Smooth muscle cell (in vitro differentiated cells): ENCODE data around the gene MTA3. TPM values are rescaled to one million over a fixed set of nuclear protein-coding genes. Genes with fewer than 3 reads are reported as not detected.

Experiments used
- DNase-seq: peaks from one replicate; lab custom pipeline; 2025; ENCODE audit not compliant: unreplicated experiment; lab: John Stamatoyannopoulos, UW
- H2AFZ ChIP-seq: fragments of 200-600 bp; sonication (generic); 2 replicates; pipeline ENCODE4 v1.6.0; 2016; ENCODE audit warnings: antibody characterized with exemption, low read depth, mild to moderate bottlenecking
- H3F3A ChIP-seq: fragments of 200-600 bp; sonication (generic); 2 replicates; pipeline ENCODE4 v1.6.0; 2017; ENCODE audit warnings: antibody characterized with exemption, low read depth
- H3K27ac ChIP-seq: fragments of 200-600 bp; sonication (generic); 2 replicates; pipeline ENCODE4 v1.5.1; 2016; ENCODE audit warnings: low read depth, mild to moderate bottlenecking
- H3K27me3 ChIP-seq: fragments of 200-600 bp; sonication (generic); 2 replicates; pipeline ENCODE4 v1.6.1; 2016; ENCODE audit warnings: low read depth, mild to moderate bottlenecking
- H3K36me3 ChIP-seq: fragments of 200-600 bp; sonication (generic); 2 replicates; pipeline ENCODE4 v1.5.1; 2016; ENCODE audit warnings: low read depth
- H3K4me1 ChIP-seq: fragments of 200-600 bp; sonication (generic); 2 replicates; pipeline ENCODE4 v1.5.1; 2016; ENCODE audit warnings: low read depth
- H3K4me2 ChIP-seq: fragments of 200-600 bp; sonication (generic); 2 replicates; pipeline ENCODE4 v1.6.0; 2016; ENCODE audit warnings: mild to moderate bottlenecking
- H3K4me3 ChIP-seq: fragments of 200-600 bp; sonication (generic); 2 replicates; pipeline ENCODE4 v1.5.1; 2016; ENCODE audit warnings: mild to moderate bottlenecking
- H3K79me2 ChIP-seq: fragments of 200-600 bp; sonication (generic); 2 replicates; pipeline ENCODE4 v1.6.0; 2016; ENCODE audit warnings: low read depth, mild to moderate bottlenecking
- H3K9ac ChIP-seq: fragments of 200-600 bp; sonication (generic); 2 replicates; pipeline ENCODE4 v1.6.0; 2016; ENCODE audit warnings: low read depth
- H3K9me3 ChIP-seq: fragments of 200-600 bp; sonication (generic); replicated peaks from 2 replicates; pipeline ENCODE4 v1.5.1; 2016; ENCODE audit warnings: low read depth
- H4K20me1 ChIP-seq: fragments of 200-600 bp; sonication (generic); 2 replicates; pipeline ENCODE4 v1.6.0; 2016; ENCODE audit warnings: low read depth
- WGBS: methylation state at CpG from one replicate; pipeline ENCODE4 v1.1.7; 2016; ENCODE audit warnings: low lambda C conversion rate; 5-methylcytosine and 5-hydroxymethylcytosine counted together
- polyA plus RNA-seq: library from polyadenylated mRNA; unstranded; fragments of >200 nt; fragmentation: Nextera tagmentation; extraction: Ambion mirVana; gene quantifications from 2 replicates; pipeline ENCODE4 v1.2.1, GENCODE V29; 2016
- total RNA-seq: library from RNA; depleted of rRNA; stranded (reverse); fragments of >200 nt; gene quantifications from 2 replicates; pipeline ENCODE4 v1.2.3, GENCODE V29; 2014
- TF ChIP-seq, protein P1 (sequence below): fragments of 200-600 bp; sonication (generic); IDR thresholded peaks from 2 replicates; pipeline ENCODE4 v1.5.1; 2017; ENCODE audit warnings: borderline replicate concordance, mild to moderate bottlenecking, antibody characterized with exemption; ENCODE audit not compliant: insufficient read depth, poor library complexity, severe bottlenecking

Gene MTA3
- total and polyA plus RNA-seq, 2 experiments from 2014 or later: 27.5 to 29.8 TPM

DNA sequence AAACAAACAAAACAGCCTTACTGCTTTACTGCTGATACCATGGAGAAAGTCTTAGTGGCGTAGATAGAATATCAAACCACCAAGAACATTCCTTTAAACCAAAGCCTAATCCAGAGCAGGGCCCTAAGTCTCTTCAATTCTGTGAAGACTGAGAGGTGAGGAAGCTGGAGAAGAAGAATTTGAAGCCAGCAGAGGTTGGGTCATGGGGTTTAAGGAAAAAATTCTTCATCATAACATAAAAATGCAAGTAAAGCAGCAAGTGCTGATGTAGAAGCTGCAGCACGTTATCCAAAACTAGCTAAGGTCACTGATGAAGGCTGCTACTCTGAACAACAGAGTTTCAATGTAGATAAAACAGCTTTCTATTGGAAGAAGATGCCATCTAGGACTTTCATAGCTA is 77.1 kb downstream of the MTA3 start:
- WGBS: 88% methylated on average over 2 of the region's 2 CpGs
- Histone ChIP-seq H3K4me3 (no peak overlapping the region), H3K4me1 (no peaks in the 10 kb centered on the region), H3K9ac (no peak overlapping the region), H3K79me2 (no peaks in the 10 kb centered on the region), H3K27me3 (no peaks in the 10 kb centered on the region), H2AFZ (no peak overlapping the region), H4K20me1 (peaks cover 8% of the 10 kb centered on the region), H3K36me3 (peaks cover 12% of the 10 kb centered on the region), H3K4me2 (no peak overlapping the region), H3K9me3 (no peaks in the 10 kb centered on the region), H3F3A (no peaks in the 10 kb centered on the region), H3K27ac (no peak overlapping the region)
- TF ChIP-seq, protein P1, sequence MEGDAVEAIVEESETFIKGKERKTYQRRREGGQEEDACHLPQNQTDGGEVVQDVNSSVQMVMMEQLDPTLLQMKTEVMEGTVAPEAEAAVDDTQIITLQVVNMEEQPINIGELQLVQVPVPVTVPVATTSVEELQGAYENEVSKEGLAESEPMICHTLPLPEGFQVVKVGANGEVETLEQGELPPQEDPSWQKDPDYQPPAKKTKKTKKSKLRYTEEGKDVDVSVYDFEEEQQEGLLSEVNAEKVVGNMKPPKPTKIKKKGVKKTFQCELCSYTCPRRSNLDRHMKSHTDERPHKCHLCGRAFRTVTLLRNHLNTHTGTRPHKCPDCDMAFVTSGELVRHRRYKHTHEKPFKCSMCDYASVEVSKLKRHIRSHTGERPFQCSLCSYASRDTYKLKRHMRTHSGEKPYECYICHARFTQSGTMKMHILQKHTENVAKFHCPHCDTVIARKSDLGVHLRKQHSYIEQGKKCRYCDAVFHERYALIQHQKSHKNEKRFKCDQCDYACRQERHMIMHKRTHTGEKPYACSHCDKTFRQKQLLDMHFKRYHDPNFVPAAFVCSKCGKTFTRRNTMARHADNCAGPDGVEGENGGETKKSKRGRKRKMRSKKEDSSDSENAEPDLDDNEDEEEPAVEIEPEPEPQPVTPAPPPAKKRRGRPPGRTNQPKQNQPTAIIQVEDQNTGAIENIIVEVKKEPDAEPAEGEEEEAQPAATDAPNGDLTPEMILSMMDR: no peak
- no peak for DNase-seq

- Histone ChIP-seq H3K4me3 (no peak overlapping the region), H3K4me1 (peaks cover 12% of the 10 kb centered on the region), H3F3A (no peaks in the 10 kb centered on the region), H3K27me3 (no peaks in the 10 kb centered on the region), H3K79me2 (peaks cover 13% of the 10 kb centered on the region), H3K9ac (no peak overlapping the region), H3K9me3 (no peaks in the 10 kb centered on the region), H3K4me2 (no peak overlapping the region), H3K36me3 (peaks cover 12% of the 10 kb centered on the region), H2AFZ (no peak overlapping the region), H4K20me1 (peaks cover 17% of the 10 kb centered on the region), H3K27ac (no peak overlapping the region)
- TF ChIP-seq, protein P1: no peak
- 97% methylated on average over 8 of the region's 8 CpGs for WGBS
- DNase-seq: no peak
These were observed 80.4 kb downstream of the MTA3 start for GRCh38 chr2:42648796-42649195.

DNA sequence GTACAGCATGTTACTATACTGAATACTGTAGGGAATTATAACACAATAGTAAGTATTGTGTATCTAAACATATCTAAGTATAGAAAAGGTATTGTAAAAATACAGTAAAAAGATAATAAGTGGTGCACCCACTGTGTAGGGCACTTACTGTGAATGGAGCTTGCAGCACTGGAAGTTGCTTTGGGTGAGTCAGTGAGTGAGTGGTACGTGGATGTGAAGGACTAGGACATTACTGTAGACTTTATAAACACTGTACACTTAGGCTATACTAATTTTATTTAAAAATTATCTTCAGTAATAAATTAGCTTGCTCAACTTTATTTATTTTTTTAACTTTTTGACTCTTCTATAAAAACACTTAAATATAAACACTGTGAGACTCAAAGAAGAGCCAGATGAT is 82.6 kb downstream of the MTA3 start:
- Histone ChIP-seq H3K9ac (no peak overlapping the region), H3K79me2 (peaks cover 13% of the 10 kb centered on the region), H3K4me1 (peaks cover 12% of the 10 kb centered on the region), H2AFZ (no peak overlapping the region), H4K20me1 (peaks cover 35% of the 10 kb centered on the region), H3K4me2 (no peak overlapping the region), H3K27me3 (no peaks in the 10 kb centered on the region), H3F3A (no peaks in the 10 kb centered on the region), H3K36me3 (peaks cover 5% of the 10 kb centered on the region), H3K9me3 (no peaks in the 10 kb centered on the region), H3K4me3 (no peak overlapping the region), H3K27ac (no peak overlapping the region)
- TF ChIP-seq, protein P1: no peak
- no peak for DNase-seq
- 87% methylated on average over 1 of the region's 1 CpG for WGBS

GRCh38 chr2:42652086-42652485 is 83.7 kb downstream of the MTA3 start:
- Histone ChIP-seq H3K27me3 (no peaks in the 10 kb centered on the region), H3F3A (no peaks in the 10 kb centered on the region), H3K79me2 (peaks cover 15% of the 10 kb centered on the region), H3K4me2 (no peak overlapping the region), H3K36me3 (no peaks in the 10 kb centered on the region), H3K27ac (no peak overlapping the region), H3K9ac (no peak overlapping the region), H3K9me3 (no peaks in the 10 kb centered on the region), H4K20me1 (peaks cover 35% of the 10 kb centered on the region), H3K4me1 (peaks cover 12% of the 10 kb centered on the region), H2AFZ (no peak overlapping the region), H3K4me3 (no peak overlapping the region)
- 80% methylated on average over 6 of the region's 6 CpGs for WGBS
- DNase-seq: no peak
- TF ChIP-seq, protein P1: no peak
